ENCODE results near the gene HNRNPC.
A peak's percentile ranks its signal among the peaks of the same experiment; 100 is the strongest.

Gene HNRNPC

DNA sequence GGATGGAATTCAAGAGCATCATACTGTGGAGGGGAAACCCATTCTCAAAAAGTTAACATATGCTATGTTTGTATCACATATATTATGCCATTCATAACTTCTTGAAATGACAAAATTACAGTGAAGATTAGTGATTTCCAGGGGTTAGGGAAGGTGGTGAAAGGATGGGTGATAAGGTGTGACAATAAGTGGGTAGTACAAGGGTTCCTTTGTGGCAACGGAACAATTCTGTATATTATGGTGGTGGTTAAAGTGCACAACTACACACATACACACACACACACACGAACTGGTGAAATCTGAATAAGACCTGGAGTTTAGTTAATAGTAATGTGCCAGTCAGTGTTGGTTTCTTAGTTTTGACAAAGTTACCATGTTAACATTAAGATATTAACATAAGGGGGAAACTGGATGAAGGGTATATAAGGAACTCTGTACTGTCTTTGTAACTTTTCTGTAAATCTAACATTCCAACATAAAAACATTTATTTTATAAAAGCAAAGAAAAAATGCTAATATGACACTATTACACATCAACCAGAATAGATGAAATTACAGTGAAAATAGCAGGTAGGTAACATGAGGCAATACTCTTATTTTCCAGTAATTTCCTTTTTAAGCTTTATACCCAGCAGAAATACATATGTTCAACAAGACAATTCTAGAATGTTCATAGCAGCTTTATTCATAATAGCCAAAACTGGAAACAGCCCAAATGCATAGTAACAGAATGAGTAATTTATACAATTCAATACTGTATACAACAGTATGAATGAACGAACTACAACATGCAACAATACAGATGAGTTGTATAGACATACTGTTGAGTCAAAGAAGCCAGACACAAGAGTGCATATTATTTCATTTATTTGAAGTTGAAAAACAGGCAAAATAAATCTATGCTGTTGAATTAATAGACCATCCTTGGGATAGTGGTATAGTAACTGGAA, 69.4 kb downstream of the HNRNPC start:
- Histone ChIP-seq H3K4me1 (ENCODE audit: control insufficient read depth, insufficient read depth, low read length) (peaks cover 13% of the 10 kb centered on the region), H3K4me3 (ENCODE audit: low read length) (no peak overlapping the region), H3K9ac (ENCODE audit: low read length) (no peak overlapping the region), H3K36me3 (ENCODE audit: control insufficient read depth, insufficient read depth, low read length, severe bottlenecking) (peaks cover 26% of the 10 kb centered on the region), H3K9me3 (ENCODE audit: control insufficient read depth, low read length) (no peaks in the 10 kb centered on the region), H3K27me3 (replicated peaks; ENCODE audit: control insufficient read depth, insufficient read depth, low read length) (no peaks in the 10 kb centered on the region)
- no peak for DNase-seq (ENCODE audit: low read depth)

DNA sequence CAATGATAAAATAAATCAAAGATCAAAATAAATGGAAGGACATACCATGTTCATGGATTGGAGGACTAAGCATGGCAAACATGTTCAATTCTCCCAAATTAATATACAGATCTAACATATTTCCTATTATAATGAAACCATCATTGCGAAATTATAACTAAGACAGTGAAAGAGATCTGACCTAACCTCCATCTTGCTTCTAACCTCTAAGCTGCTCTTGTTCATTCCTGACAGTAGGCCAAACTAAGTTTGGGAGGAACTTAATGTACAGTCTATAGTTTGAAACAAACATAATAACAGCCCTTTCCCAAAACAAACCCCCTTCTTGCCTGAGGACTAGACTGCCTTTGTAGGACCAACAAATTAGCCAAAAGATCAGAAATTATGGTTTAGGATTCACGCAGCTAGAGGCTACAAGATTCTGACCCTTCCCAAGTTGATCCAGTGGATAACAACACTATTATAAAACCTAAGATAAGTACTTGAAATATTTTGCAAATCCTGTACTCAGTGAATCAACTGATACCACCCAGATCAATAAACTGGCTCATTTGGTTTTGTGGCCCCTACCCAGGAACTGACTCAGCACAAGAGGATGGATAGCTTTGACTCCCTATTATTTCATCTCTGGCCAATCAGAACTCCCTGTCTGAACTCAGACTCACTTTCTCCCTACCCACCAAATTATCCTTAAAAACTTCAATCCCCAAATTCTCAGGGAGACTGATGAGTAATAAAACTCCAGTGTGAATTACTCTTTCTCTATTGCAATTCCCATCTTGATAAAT, 71.6 kb downstream of the HNRNPC start:
- Histone ChIP-seq H3K4me3 (ENCODE audit: low read length) (no peak overlapping the region), H3K9ac (ENCODE audit: low read length) (no peak overlapping the region), H3K4me1 (ENCODE audit: control insufficient read depth, insufficient read depth, low read length) (peaks cover 7% of the 10 kb centered on the region), H3K9me3 (ENCODE audit: control insufficient read depth, low read length) (no peaks in the 10 kb centered on the region), H3K36me3 (ENCODE audit: control insufficient read depth, insufficient read depth, low read length, severe bottlenecking) (peaks cover 6% of the 10 kb centered on the region), H3K27me3 (replicated peaks; ENCODE audit: control insufficient read depth, insufficient read depth, low read length) (no peaks in the 10 kb centered on the region)
- no peak for DNase-seq (ENCODE audit: low read depth)

DNA sequence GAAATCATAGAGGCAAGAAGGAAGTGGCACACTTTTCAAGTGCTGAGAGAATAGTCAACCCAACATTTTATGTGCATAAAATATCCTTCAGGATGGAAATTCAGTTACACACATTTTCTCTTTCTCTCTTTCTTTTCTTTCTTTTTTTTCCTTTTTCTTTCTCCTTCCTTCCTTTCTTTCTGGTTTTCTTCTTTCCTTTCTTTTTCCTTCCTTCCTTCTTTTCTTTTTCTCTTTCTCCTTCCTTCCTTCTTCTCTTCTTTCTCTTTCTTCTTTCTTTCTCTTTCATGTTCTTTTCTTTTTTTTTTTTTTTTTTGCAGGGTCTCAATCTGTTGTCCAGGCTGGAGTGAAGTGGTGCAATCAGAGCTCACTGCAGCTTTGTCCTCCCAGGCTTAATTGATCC, 74.6 kb downstream of the HNRNPC start:
- H3K27me3 ChIP-seq (replicated peaks; ENCODE audit: control insufficient read depth, insufficient read depth, low read length) = no peaks in the 10 kb centered on the region
- H3K4me3 ChIP-seq (ENCODE audit: low read length) = no peak overlapping the region
- no peak for DNase-seq (ENCODE audit: low read depth)
- no peaks in the 10 kb centered on the region for H3K36me3 ChIP-seq (ENCODE audit: control insufficient read depth, insufficient read depth, low read length, severe bottlenecking)
- no peaks in the 10 kb centered on the region for H3K9me3 ChIP-seq (ENCODE audit: control insufficient read depth, low read length)
- peaks cover 4% of the 10 kb centered on the region for H3K4me1 ChIP-seq (ENCODE audit: control insufficient read depth, insufficient read depth, low read length)
- H3K9ac ChIP-seq (ENCODE audit: low read length) = no peak overlapping the region

DNA sequence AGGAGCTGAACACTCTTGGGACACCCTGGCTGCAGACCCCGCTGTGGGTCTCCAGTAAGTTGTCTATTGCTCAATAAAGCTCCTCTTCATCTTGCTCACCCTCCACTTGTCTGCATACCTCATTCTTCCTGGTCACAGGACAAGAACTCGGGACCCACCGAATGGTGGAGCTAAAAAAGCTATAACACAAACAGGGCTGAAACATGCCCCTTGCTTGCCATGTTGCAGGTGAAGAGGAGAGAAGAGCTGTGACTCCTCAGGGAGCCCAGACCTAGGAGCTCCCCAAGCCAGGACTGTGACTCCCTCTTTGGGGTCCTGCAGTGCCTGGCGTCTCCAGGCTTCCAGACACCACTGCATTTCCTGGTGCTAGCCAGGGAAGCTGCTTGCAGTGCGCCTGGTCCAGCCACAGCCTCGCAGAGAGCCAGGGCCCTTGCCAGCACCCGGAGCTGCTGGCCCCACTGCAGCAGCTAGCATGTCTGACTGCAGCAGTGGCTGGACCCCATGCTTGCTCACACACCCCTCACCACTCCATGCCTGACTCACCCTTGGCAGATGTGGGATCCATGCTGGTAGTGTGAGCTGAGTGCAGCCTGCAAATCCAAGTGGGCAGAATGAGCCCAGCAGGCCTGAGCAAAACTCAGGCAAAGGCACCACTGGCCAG, 76.2 kb downstream of the HNRNPC start:
- Histone ChIP-seq H3K9ac (ENCODE audit: low read length) (no peak overlapping the region), H3K4me3 (ENCODE audit: low read length) (no peak overlapping the region), H3K9me3 (ENCODE audit: control insufficient read depth, low read length) (no peaks in the 10 kb centered on the region), H3K36me3 (ENCODE audit: control insufficient read depth, insufficient read depth, low read length, severe bottlenecking) (no peaks in the 10 kb centered on the region), H3K27me3 (replicated peaks; ENCODE audit: control insufficient read depth, insufficient read depth, low read length) (no peaks in the 10 kb centered on the region), H3K4me1 (ENCODE audit: control insufficient read depth, insufficient read depth, low read length) (peaks cover 4% of the 10 kb centered on the region)
- DNase-seq (ENCODE audit: low read depth) = no peak

DNA sequence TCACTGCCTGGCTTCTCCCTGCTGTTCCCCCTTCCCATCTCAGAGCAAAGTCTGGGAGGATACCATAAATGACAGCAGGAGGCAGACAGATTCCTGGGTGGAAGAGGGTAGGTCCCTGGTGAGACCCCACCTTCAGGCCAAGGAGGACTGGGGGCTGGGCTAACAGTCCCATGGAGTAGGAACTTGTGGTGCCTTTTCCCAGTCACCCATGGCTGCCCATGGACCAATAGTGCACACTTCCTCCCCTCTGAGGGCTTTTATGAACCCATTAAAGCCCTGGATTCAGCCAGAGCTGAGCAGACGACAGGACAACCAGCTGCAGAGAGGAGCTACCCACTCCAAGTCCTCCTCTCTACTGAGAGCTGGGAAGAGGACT, 76.8 kb downstream of the HNRNPC start:
- no peak for DNase-seq (ENCODE audit: low read depth)
- Histone ChIP-seq H3K9ac (ENCODE audit: low read length) (no peak overlapping the region), H3K36me3 (ENCODE audit: control insufficient read depth, insufficient read depth, low read length, severe bottlenecking) (no peaks in the 10 kb centered on the region), H3K4me1 (ENCODE audit: control insufficient read depth, insufficient read depth, low read length) (peaks cover 4% of the 10 kb centered on the region), H3K4me3 (ENCODE audit: low read length) (peak overlapping the region; percentile 59), H3K27me3 (replicated peaks; ENCODE audit: control insufficient read depth, insufficient read depth, low read length) (no peaks in the 10 kb centered on the region), H3K9me3 (ENCODE audit: control insufficient read depth, low read length) (no peaks in the 10 kb centered on the region)

DNA sequence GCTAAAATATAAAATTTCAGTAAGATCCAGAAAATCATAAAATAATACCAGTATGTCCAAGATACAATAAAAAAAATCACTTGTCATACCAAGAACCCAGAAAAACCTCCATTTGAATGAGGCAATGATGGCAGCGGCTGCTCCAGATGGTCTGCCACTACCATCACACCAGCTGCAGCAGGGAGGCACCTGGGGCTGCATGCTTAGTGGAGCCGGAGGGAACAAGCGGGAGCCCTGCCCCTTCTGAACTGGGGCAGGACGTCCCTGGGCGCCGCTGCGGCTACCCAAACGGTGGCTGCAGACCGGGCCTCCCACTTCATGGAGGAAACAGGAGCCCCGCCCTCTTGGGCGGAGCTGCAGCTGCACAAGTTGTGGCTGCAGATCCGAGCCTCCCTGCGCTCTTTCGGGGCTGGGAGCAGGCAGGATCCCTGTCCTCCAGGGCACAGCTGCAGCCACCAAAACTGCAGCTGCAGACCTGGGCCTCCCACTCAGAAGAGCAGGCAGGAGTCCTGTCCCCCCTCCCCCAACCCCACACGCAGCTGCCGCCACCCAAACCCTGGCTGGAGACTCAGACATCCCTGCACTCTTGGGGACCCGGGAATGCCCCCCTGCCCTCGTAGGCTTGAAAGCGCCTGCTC, 77.3 kb downstream of the HNRNPC start:
- Histone ChIP-seq H3K4me1 (ENCODE audit: control insufficient read depth, insufficient read depth, low read length) (peaks cover 4% of the 10 kb centered on the region), H3K9me3 (ENCODE audit: control insufficient read depth, low read length) (no peaks in the 10 kb centered on the region), H3K4me3 (ENCODE audit: low read length) (peak overlapping the region; percentile 59), H3K36me3 (ENCODE audit: control insufficient read depth, insufficient read depth, low read length, severe bottlenecking) (no peaks in the 10 kb centered on the region), H3K27me3 (replicated peaks; ENCODE audit: control insufficient read depth, insufficient read depth, low read length) (no peaks in the 10 kb centered on the region), H3K9ac (ENCODE audit: low read length) (no peak overlapping the region)
- DNase-seq (ENCODE audit: low read depth) = peak; percentile 50

DNA sequence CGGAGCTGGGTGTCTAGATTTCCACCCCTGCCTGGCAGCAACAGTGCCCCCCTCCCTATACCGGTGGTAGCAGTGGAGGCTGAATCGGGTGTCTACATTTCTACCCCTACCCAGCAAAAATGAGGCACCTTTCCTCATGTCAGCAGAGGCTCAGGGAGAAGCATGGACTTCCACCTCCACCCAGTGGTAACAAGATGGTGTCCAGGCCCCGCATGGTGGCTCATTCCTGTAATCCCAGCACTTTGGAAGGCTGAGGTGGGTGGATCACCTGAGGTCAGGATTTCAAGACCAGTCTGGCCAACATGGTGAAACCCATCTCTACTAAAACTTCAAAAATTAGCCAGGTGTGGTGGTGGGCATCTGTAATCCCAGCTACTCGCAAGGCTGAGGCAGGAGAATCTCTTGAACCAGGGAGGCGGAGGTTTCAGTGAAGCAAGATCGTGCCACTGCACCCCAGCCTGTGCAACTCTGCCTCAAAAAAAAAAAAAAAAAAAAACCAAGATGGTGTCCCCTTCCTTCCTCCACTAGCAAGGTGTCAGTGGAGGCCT, 77.9 kb downstream of the HNRNPC start:
- no peaks in the 10 kb centered on the region for H3K36me3 ChIP-seq (ENCODE audit: control insufficient read depth, insufficient read depth, low read length, severe bottlenecking)
- H3K4me1 ChIP-seq (ENCODE audit: control insufficient read depth, insufficient read depth, low read length) = peaks cover 4% of the 10 kb centered on the region
- DNase-seq (ENCODE audit: low read depth) = no peak
- H3K27me3 ChIP-seq (replicated peaks; ENCODE audit: control insufficient read depth, insufficient read depth, low read length) = no peaks in the 10 kb centered on the region
- H3K9ac ChIP-seq (ENCODE audit: low read length) = no peak overlapping the region
- no peak overlapping the region for H3K4me3 ChIP-seq (ENCODE audit: low read length)
- H3K9me3 ChIP-seq (ENCODE audit: control insufficient read depth, low read length) = no peaks in the 10 kb centered on the region

DNA sequence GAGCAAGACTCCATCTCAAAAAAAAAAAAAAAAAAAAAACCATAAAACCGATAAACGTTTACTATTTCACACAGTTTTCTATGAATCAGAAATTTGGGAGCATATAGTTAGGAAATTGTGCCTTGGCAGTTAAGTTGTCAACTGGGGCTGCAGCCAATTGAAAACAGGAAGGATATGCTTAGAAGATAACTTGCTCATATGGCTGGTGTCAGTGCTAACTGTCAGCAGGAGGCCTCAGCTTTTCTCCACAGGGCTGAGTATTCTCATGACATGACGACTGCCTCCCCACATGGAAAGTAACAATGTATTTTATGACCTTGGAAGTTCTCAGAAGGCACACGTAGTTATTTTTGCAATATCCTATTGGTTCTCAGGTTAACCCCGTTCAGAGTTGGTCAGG, 83.8 kb downstream of the HNRNPC start:
- no peaks in the 10 kb centered on the region for H3K4me1 ChIP-seq (ENCODE audit: control insufficient read depth, insufficient read depth, low read length)
- H3K36me3 ChIP-seq (ENCODE audit: control insufficient read depth, insufficient read depth, low read length, severe bottlenecking) = no peaks in the 10 kb centered on the region
- no peak for DNase-seq (ENCODE audit: low read depth)
- H3K9me3 ChIP-seq (ENCODE audit: control insufficient read depth, low read length) = peaks cover 11% of the 10 kb centered on the region
- no peak overlapping the region for H3K9ac ChIP-seq (ENCODE audit: low read length)
- H3K4me3 ChIP-seq (ENCODE audit: low read length) = no peak overlapping the region
- no peaks in the 10 kb centered on the region for H3K27me3 ChIP-seq (replicated peaks; ENCODE audit: control insufficient read depth, insufficient read depth, low read length)

DNA sequence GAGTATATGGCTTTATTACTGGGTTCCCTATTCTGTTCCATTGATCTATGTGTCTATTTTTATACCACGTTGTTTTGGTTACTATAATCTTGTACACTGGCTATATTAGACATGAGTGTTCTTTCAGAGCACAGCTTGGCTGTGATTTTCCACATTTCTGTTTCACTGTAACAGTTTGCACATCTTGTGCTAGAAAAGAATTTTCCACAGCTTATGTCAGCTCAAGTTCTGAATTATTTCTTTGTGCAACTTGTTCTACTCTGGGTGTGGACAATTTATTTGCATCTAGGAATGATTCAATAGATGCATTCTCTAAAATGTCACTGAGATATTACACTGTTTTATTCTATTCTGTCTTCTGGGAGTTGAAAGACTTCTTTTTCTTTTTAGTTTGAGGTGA, 85.0 kb downstream of the HNRNPC start:
- no peak for DNase-seq (ENCODE audit: low read depth)
- Histone ChIP-seq H3K27me3 (replicated peaks; ENCODE audit: control insufficient read depth, insufficient read depth, low read length) (no peaks in the 10 kb centered on the region), H3K9me3 (ENCODE audit: control insufficient read depth, low read length) (peaks cover 11% of the 10 kb centered on the region), H3K4me1 (ENCODE audit: control insufficient read depth, insufficient read depth, low read length) (no peaks in the 10 kb centered on the region), H3K36me3 (ENCODE audit: control insufficient read depth, insufficient read depth, low read length, severe bottlenecking) (no peaks in the 10 kb centered on the region), H3K4me3 (ENCODE audit: low read length) (no peak overlapping the region), H3K9ac (ENCODE audit: low read length) (no peak overlapping the region)

DNA sequence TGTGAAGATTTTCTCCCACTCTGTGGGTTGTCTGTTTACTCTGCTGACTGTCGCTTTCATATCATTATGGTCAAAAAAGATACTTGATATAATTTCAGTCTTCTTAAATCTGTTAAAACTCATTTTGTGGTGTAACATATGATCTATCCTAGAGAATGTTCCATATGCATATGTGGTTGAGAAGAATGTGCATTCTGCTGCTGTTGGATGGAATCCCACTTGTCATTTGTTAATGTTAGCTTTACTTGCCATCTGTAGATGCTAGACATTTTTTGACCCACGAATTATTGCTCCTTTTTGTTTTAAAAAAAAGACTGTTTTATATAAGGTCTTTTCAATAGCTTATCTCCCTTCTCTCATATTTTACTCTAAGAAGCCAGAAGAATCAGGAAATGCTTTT, 87.1 kb downstream of the HNRNPC start:
- no peaks in the 10 kb centered on the region for H3K27me3 ChIP-seq (replicated peaks; ENCODE audit: control insufficient read depth, insufficient read depth, low read length)
- H3K4me3 ChIP-seq (ENCODE audit: low read length) = no peak overlapping the region
- no peaks in the 10 kb centered on the region for H3K36me3 ChIP-seq (ENCODE audit: control insufficient read depth, insufficient read depth, low read length, severe bottlenecking)
- peaks cover 14% of the 10 kb centered on the region for H3K9me3 ChIP-seq (ENCODE audit: control insufficient read depth, low read length)
- DNase-seq (ENCODE audit: low read depth) = no peak
- H3K9ac ChIP-seq (ENCODE audit: low read length) = no peak overlapping the region
- H3K4me1 ChIP-seq (ENCODE audit: control insufficient read depth, insufficient read depth, low read length) = no peaks in the 10 kb centered on the region

Measured in adipocyte (in vitro differentiated cells).